Activated CD4-positive, alpha-beta T cell treated with anti-CD3 and anti-CD28 coated beads for 36 hours (primary cell): Measurements from ENCODE around the gene HAUS7. TPM values are rescaled to one million over a fixed set of nuclear protein-coding genes. Genes with fewer than 3 reads are reported as not detected.

Source experiments
- ATAC-seq: fragments of 200-7000 bp; cut with Tn5 transposase; one replicate; pipeline ENCODE4 v1.10.0; 2021; ENCODE audit warnings: mild to moderate bottlenecking, moderate library complexity
- CTCF ChIA-PET: fragments of 350-600 bp; sonication (Branson Sonifier 250); formaldehyde crosslinking; loops from one replicate; lab custom pipeline; 2021; ENCODE audit warnings: antibody characterized with exemption; lab: Charles Lee
- POLR2A ChIA-PET: fragments of 350-600 bp; sonication (Branson Sonifier 250); formaldehyde crosslinking; loops from one replicate; lab custom pipeline; 2021; ENCODE audit warnings: antibody characterized with exemption, inconsistent platforms; lab: Charles Lee
- DNase-seq: peaks from one replicate; pipeline ENCODE4 v3.0.0-alpha.2; 2020
- H3K27ac Mint-ChIP-seq: one replicate; pipeline ENCODE4 v1.8.0; 2021; ENCODE audit warnings: mixed read lengths
- H3K27me3 Mint-ChIP-seq: one replicate; pipeline ENCODE4 v1.8.0; 2021; ENCODE audit warnings: mixed read lengths
- H3K36me3 Mint-ChIP-seq: one replicate; pipeline ENCODE4 v1.8.0; 2021; ENCODE audit warnings: low read depth, mixed read lengths
- H3K4me1 Mint-ChIP-seq: one replicate; pipeline ENCODE4 v1.8.0; 2021; ENCODE audit warnings: mixed read lengths
- H3K4me3 Mint-ChIP-seq: one replicate; pipeline ENCODE4 v1.8.0; 2021; ENCODE audit warnings: mild to moderate bottlenecking, moderate library complexity, mixed read lengths
- H3K9me3 Mint-ChIP-seq: one replicate; pipeline ENCODE4 v1.8.0; 2021; ENCODE audit warnings: low read depth, mixed read lengths
- intact Hi-C, 2 experiments: fragments of 100-400 bp; cut with DNase I in 1 of 2; cut with micrococcal nuclease in 1 of 2; formaldehyde crosslinking; loops; one replicate each; pipeline versions ENCODE4 v1.14.2 to v1.15.1; 2022 to 2024; cut with DNase I, micrococcal nuclease
- total RNA-seq, 2 experiments: library from RNA; stranded (reverse); gene quantifications; one replicate each; pipeline ENCODE4 v1.2.3, GENCODE V29; 2021

The HAUS7 gene
- total RNA-seq, 2 experiments from 2014 or later: 41.9 to 70.0 TPM

GRCh38 chrX:153450114-153450948 is 20.0 kb downstream of the HAUS7 start:
- H3K27me3 Mint-ChIP-seq: no peaks in the 10 kb centered on the region
- no peaks in the 10 kb centered on the region for H3K9me3 Mint-ChIP-seq
- ChIA-PET CTCF (interaction anchor here (1.0 kb wide), 1 partner anchor 218 kb away, joined by 4 read pairs; no protein-coding TSS in a partner anchor), POLR2A (no interaction called here)
- H3K4me3 Mint-ChIP-seq: no peak overlapping the region
- ATAC-seq (no peak), DNase-seq (no peak)
- no peak overlapping the region for H3K27ac Mint-ChIP-seq
- H3K4me1 Mint-ChIP-seq: no peaks in the 10 kb centered on the region
- peaks cover 6% of the 10 kb centered on the region for H3K36me3 Mint-ChIP-seq
- intact Hi-C loops: no loop called here

- no peak for DNase-seq
- ATAC-seq: no peak
- ChIA-PET CTCF (interaction anchor here (1.0 kb wide), 1 partner anchor 218 kb away, joined by 4 read pairs; no protein-coding TSS in a partner anchor), POLR2A (no interaction called here)
- H3K36me3 Mint-ChIP-seq: peaks cover 2% of the 10 kb centered on the region
- H3K27me3 Mint-ChIP-seq: no peaks in the 10 kb centered on the region
- no peak overlapping the region for H3K27ac Mint-ChIP-seq
- no peaks in the 10 kb centered on the region for H3K4me1 Mint-ChIP-seq
- H3K4me3 Mint-ChIP-seq: no peak overlapping the region
- H3K9me3 Mint-ChIP-seq: no peaks in the 10 kb centered on the region
- intact Hi-C loops: no loop called here
Observed at GRCh38 chrX:153449368-153450113, 20.8 kb downstream of the HAUS7 start.

GRCh38 chrX:153448556-153449367 is 21.6 kb downstream of the HAUS7 start:
- no peak overlapping the region for H3K27ac Mint-ChIP-seq
- ATAC-seq: no peak
- CTCF ChIA-PET: no interaction called here
- POLR2A ChIA-PET: no interaction called here
- no peaks in the 10 kb centered on the region for H3K27me3 Mint-ChIP-seq
- H3K4me3 Mint-ChIP-seq: no peak overlapping the region
- no peak for DNase-seq
- peaks cover 2% of the 10 kb centered on the region for H3K36me3 Mint-ChIP-seq
- H3K9me3 Mint-ChIP-seq: no peaks in the 10 kb centered on the region
- intact Hi-C loops: no loop called here
- no peaks in the 10 kb centered on the region for H3K4me1 Mint-ChIP-seq

GRCh38 chrX:153447581-153447960 is 22.8 kb downstream of the HAUS7 start:
- no peaks in the 10 kb centered on the region for H3K4me1 Mint-ChIP-seq
- no peaks in the 10 kb centered on the region for H3K36me3 Mint-ChIP-seq
- no peak overlapping the region for H3K27ac Mint-ChIP-seq
- H3K9me3 Mint-ChIP-seq: no peaks in the 10 kb centered on the region
- no peak overlapping the region for H3K4me3 Mint-ChIP-seq
- DNase-seq (no peak), ATAC-seq (no peak)
- ChIA-PET CTCF (no interaction called here), POLR2A (no interaction called here)
- no peaks in the 10 kb centered on the region for H3K27me3 Mint-ChIP-seq
- intact Hi-C loops: no loop called here

- CTCF ChIA-PET: no interaction called here
- H3K9me3 Mint-ChIP-seq: no peaks in the 10 kb centered on the region
- no peak overlapping the region for H3K27ac Mint-ChIP-seq
- H3K36me3 Mint-ChIP-seq: no peaks in the 10 kb centered on the region
- DNase-seq (no peak), ATAC-seq (no peak)
- H3K27me3 Mint-ChIP-seq: no peaks in the 10 kb centered on the region
- H3K4me3 Mint-ChIP-seq: no peak overlapping the region
- no peaks in the 10 kb centered on the region for H3K4me1 Mint-ChIP-seq
- POLR2A ChIA-PET: no interaction called here
- intact Hi-C loops: no loop called here
Observed at GRCh38 chrX:153446950-153447580, 23.3 kb downstream of the HAUS7 start.

GRCh38 chrX:153446636-153446936 is 23.8 kb downstream of the HAUS7 start:
- POLR2A ChIA-PET: no interaction called here
- Mint-ChIP-seq H3K9me3 (no peaks in the 10 kb centered on the region), H3K27ac (no peak overlapping the region), H3K4me1 (no peaks in the 10 kb centered on the region), H3K36me3 (no peaks in the 10 kb centered on the region), H3K27me3 (no peaks in the 10 kb centered on the region), H3K4me3 (no peak overlapping the region)
- CTCF ChIA-PET: no interaction called here
- DNase-seq (no peak), ATAC-seq (no peak)
- intact Hi-C loops: no loop called here

- Mint-ChIP-seq H3K9me3 (no peaks in the 10 kb centered on the region), H3K27ac (no peak within 1 kb of the TSS), H3K36me3 (no peaks in the 10 kb centered on the region), H3K4me1 (no peaks in the 10 kb centered on the region), H3K4me3 (no peak within 1 kb of the TSS), H3K27me3 (no peaks in the 10 kb centered on the region)
- CTCF ChIA-PET: no interaction called here
- DNase-seq (no peak), ATAC-seq (no peak)
- POLR2A ChIA-PET: no interaction called here
- intact Hi-C loops: no loop called here
Observed at GRCh38 chrX:153445856-153446635, 24.3 kb downstream of the HAUS7 start, which contains the start of gene TREX2. TSS of gene TREX2 (minus strand) at chrX:153446056. CDS start at chrX:153445430, 626 bp downstream.

- Mint-ChIP-seq H3K27me3 (no peaks in the 10 kb centered on the region), H3K27ac (no peak overlapping the region), H3K9me3 (no peaks in the 10 kb centered on the region), H3K36me3 (no peaks in the 10 kb centered on the region), H3K4me1 (no peaks in the 10 kb centered on the region), H3K4me3 (no peak overlapping the region)
- ChIA-PET POLR2A (no interaction called here), CTCF (no interaction called here)
- intact Hi-C loops: no loop called here
- no peak for ATAC-seq
- no peak for DNase-seq
Observed at GRCh38 chrX:153445106-153445855, 25.1 kb downstream of the HAUS7 start.

- no peaks in the 10 kb centered on the region for H3K9me3 Mint-ChIP-seq
- no peaks in the 10 kb centered on the region for H3K36me3 Mint-ChIP-seq
- no peak for DNase-seq
- no peaks in the 10 kb centered on the region for H3K27me3 Mint-ChIP-seq
- CTCF ChIA-PET: no interaction called here
- intact Hi-C loops: no loop called here
- POLR2A ChIA-PET: no interaction called here
- no peak overlapping the region for H3K27ac Mint-ChIP-seq
- no peaks in the 10 kb centered on the region for H3K4me1 Mint-ChIP-seq
- H3K4me3 Mint-ChIP-seq: no peak overlapping the region
- ATAC-seq: no peak
Observed at GRCh38 chrX:153444333-153445011, 25.9 kb downstream of the HAUS7 start.
